Measurements from ENCODE around the gene RASAL3.
"Not testable (repeated sequence)": the region's sequence is repeated elsewhere in the genome, so short reads cannot be mapped to it uniquely, and the experiment has no call there.

The RASAL3 gene

DNA sequence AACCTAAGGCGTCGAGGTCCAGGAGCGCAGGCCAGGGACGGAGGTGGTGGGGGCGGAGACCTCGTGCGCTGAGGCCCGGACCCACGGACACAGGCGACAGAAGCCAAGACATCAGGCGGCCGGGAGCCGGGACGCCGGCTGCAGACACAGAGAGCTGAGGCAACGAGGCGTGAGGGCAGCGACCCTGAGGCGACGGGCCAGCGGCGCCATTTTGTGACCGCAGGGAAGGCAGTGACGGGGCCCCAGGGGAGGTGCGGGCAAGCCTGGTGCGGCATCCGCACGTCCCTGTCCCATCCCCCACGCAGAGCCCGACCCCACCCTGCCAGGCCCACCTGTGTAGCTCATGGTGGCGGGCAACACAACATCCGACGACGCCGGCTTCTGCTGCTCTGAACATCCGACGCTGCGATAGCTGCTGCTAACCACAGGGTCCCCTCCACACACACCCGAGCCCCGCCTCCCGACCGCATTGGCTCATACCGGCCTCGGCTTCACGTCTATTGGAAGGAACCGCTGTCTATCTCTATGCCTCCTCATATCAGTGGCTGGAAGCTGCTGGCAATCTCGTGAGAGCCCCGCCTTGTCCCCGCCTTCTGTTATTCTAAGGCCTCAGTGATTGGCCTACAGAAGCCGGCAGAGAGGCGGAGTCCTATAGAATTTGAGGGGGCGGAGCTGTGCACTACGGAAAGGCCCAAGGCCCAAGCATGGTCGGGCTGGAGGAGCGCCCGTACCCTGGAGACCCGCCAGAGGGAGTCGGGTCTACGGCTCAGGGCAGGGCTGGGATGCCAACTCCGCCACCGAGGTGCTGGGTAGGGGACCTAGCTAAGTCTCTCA lies 45.5 kb downstream of the RASAL3 start, which contains the start of gene AKAP8L:
Gene AKAP8L, minus strand, starts transcription at position 410 of the 834 bp plus-strand sequence. Its CDS starts 65 bp downstream, at position 345.
- DNase-seq = peak; percentile 98 to 99

GRCh38 chr19:15418231-15418578 lies 46.1 kb downstream of the RASAL3 start:
- DNase-seq = no peak

DNA sequence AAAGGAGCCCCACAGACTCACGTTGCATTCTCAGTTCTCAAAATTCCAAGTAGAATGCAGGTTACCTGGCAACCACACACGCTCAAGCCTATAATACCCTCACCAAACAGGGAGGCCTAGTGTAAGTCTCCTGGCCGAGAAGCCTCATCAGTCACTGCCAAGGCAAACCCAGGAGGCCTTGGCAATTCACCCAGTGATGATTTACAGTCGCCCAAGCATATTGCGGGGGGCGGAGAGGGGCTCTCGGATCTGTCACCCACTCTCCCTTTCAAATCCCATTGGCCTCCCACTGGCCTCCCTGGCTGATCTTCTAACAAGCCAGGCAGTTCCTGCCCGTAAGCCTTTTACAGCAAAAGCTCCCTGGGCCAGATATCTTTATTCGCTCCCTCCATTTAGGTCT lies 46.6 kb downstream of the RASAL3 start:
- no peak for DNase-seq

DNA sequence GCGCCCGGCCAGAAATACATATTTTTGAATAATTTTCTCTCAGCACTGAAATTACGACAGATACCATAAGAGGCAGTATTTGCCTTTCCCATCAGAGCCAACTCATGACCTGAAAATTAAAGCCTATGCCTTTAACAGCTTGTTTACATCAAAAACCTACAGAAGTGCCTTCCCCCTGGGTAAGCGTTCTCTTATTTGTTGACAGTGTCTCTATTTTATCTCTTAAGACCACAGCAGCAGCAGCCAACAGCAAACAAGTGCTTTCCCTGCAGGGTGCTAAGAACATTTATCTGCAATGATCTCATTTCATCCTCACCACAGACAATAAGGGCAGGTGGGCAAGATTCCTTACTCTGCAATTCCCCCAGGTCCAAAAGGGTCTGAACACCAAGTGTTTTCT lies 51.5 kb downstream of the RASAL3 start:
- no peak for DNase-seq

- not testable (repeated sequence) for DNase-seq
Observed at GRCh38 chr19:15411351-15411750, 53.0 kb downstream of the RASAL3 start.

- peak; percentile 21 to 37 for DNase-seq
Observed at GRCh38 chr19:15404780-15405211, 59.5 kb downstream of the RASAL3 start.

DNA sequence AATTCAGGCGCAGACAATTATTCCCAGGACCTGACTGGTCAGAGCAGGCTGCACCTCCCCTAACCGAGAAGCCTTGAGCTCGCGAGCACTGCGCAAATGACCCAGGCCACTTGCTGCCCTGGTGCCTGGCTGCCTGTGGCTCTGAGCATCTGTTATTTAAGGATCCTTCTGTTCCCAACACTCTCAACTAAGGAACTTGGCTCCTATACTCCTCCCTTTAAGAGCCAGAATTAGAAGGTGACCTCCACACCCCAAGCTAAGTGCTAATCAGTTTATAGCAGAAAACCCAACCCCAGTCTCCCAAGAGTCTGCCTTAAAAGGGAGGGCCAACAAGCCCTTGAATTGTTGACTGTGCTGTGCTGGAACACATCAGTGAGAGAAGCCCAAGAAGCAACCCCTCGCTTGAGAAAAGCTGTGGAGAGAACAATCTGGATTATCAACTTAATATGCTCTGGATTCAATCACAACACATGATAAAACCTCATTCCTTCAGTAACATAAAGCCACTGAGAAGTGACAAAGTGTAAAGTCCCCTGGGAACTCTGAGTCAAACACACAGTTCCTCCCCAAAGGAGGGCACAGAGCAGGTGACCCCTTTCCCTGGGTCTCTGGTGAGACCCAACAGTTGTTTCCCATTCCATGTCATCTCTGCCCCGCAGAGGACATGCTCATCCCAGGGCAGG lies 60.1 kb downstream of the RASAL3 start:
- DNase-seq = no peak

DNA sequence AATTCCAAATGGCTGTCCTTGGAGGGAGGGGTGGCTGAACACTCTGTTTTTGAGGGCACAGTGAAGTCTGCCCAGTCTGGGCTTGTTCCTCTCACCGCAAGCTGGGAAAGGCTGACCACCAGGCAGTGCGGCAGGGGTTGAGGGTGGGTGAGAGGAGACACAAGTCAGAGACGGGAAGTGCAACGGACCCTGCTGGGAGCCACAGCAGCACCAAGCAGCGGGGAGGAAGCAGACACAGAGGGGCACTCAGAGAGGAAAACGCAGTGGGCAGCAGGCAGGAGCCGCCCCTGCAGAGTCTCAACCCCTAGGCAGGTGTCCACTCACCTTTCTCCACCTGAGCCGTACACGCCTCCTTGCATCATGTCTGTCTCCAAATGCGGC lies 61.2 kb downstream of the RASAL3 start:
- no peak for DNase-seq

GRCh38 chr19:15402411-15403150 lies 61.8 kb downstream of the RASAL3 start:
- no peak for DNase-seq
